Measurements from ENCODE around the gene ARF1. TPM values are rescaled to one million over a fixed set of nuclear protein-coding genes. Genes with fewer than 3 reads are reported as not detected.

ARF1 gene
- total RNA-seq (109 TPM), polyA plus RNA-seq (ENCODE audit: insufficient read depth in 1 of 8, insufficient read length in 8 of 8, low replicate concordance in 1 of 8) (100 to 1,000 TPM; 240 to 313 (median 291) TPM)
- long read RNA-seq, donor 1, transcript ARF1-201 (5 exons, 1,888 nt) = major isoform, 57 of 101 reads
- long read RNA-seq, donor 1, partial matches to known transcripts = 38 of 101 reads
- long read RNA-seq, donor 1, other reads (novel, unspliced or antisense) = 0 of 101 reads
- long read RNA-seq, donor 2, transcript ARF1-201 (5 exons, 1,888 nt) = major isoform, 11 of 13 reads
- long read RNA-seq, donor 2, partial matches to known transcripts = 0 of 13 reads
- long read RNA-seq, donor 2, other reads (novel, unspliced or antisense) = 0 of 13 reads
- long read RNA-seq, donor 3, transcript ARF1-213 (5 exons, 1,972 nt) = minor isoform, 7 of 168 reads
- long read RNA-seq, donor 3, transcript ARF1-201 (5 exons, 1,888 nt) = major isoform, 138 of 168 reads
- long read RNA-seq, donor 3, partial matches to known transcripts = 23 of 168 reads
- long read RNA-seq, donor 3, other reads (novel, unspliced or antisense) = 0 of 168 reads
- long read RNA-seq, donor 4, transcript ARF1-201 (5 exons, 1,888 nt) = major isoform, 71 of 145 reads
- long read RNA-seq, donor 4, partial matches to known transcripts = 67 of 145 reads
- long read RNA-seq, donor 4, other reads (novel, unspliced or antisense) = 0 of 145 reads
- long read RNA-seq, donor 5, transcript ARF1-213 (5 exons, 1,972 nt) = minor isoform, 23 of 452 reads
- long read RNA-seq, donor 5, transcript ARF1-201 (5 exons, 1,888 nt) = major isoform, 250 of 452 reads
- long read RNA-seq, donor 5, partial matches to known transcripts = 176 of 452 reads
- long read RNA-seq, donor 5, other reads (novel, unspliced or antisense) = 0 of 452 reads
- long read RNA-seq, donor 6, transcript ARF1-201 (5 exons, 1,888 nt) = major isoform, 192 of 301 reads
- long read RNA-seq, donor 6, transcript ARF1-213 (5 exons, 1,972 nt) = minor isoform, 8 of 301 reads
- long read RNA-seq, donor 6, partial matches to known transcripts = 87 of 301 reads
- long read RNA-seq, donor 6, other reads (novel, unspliced or antisense) = 8 of 301 reads
- long read RNA-seq, donor 7, transcript ARF1-213 (5 exons, 1,972 nt) = minor isoform, 9 of 267 reads
- long read RNA-seq, donor 7, transcript ARF1-201 (5 exons, 1,888 nt) = major isoform, 130 of 267 reads
- long read RNA-seq, donor 7, partial matches to known transcripts = 126 of 267 reads
- long read RNA-seq, donor 7, other reads (novel, unspliced or antisense) = 0 of 267 reads
- long read RNA-seq, donor 8, transcript ARF1-201 (5 exons, 1,888 nt) = major isoform, 92 of 174 reads
- long read RNA-seq, donor 8, partial matches to known transcripts = 78 of 174 reads
- long read RNA-seq, donor 8, other reads (novel, unspliced or antisense) = 0 of 174 reads
- long read RNA-seq, donor 9, transcript ARF1-201 (5 exons, 1,888 nt) = major isoform, 94 of 102 reads
- long read RNA-seq, donor 9, partial matches to known transcripts = 5 of 102 reads
- long read RNA-seq, donor 9, other reads (novel, unspliced or antisense) = 0 of 102 reads
- long read RNA-seq, donor 10, transcript ARF1-201 (5 exons, 1,888 nt) = major isoform, 150 of 170 reads
- long read RNA-seq, donor 10, transcript ARF1-213 (5 exons, 1,972 nt) = minor isoform, 8 of 170 reads
- long read RNA-seq, donor 10, partial matches to known transcripts = 9 of 170 reads
- long read RNA-seq, donor 10, other reads (novel, unspliced or antisense) = 0 of 170 reads
- long read RNA-seq, donor 11, transcript ARF1-201 (5 exons, 1,888 nt) = major isoform, 92 of 186 reads
- long read RNA-seq, donor 11, partial matches to known transcripts = 88 of 186 reads
- long read RNA-seq, donor 11, other reads (novel, unspliced or antisense) = 0 of 186 reads

DNA sequence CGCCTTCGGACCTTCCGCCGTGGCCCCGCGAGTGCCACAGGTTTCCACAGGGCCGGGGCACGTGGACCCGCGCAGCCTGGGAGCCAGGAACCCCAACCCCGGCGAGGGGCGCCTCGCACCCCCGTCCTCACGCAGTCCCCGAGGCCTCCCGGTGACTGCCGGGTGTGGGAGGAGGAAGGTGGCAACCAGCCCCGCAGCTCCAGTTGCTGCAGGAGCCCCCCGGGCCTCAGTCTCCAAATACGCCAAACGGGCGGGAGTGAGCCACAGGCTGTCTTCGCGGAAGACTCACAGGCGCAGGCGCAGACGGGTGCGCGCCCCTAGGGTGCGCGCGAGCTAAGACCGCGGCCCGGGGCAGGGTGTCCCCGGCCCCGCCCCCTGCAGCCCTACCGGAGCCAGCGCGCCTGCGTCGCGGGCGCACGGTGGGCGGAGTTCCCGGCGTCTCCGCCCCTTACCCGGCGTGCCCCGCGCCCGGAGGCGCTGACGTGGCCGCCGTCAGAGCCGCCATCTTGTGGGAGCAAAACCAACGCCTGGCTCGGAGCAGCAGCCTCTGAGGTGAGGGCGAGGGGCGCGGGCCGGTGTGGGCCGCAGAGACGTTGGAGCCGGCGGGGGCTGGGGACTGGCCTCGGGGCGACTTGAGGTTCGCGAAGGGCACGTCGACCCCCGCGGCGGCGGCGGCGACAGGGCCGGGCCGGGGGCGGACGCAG is at the start of gene ARF1:
ARF1 (plus strand) TSS at position 495 of the 704 bp plus-strand sequence. CDS start 14,407 bp downstream, outside the sequence.
- WGBS (ENCODE audit: insufficient coverage) = under 1% methylated on average over 82 of the region's 87 CpGs
- Histone ChIP-seq H3K4me3 (ENCODE audit: low read length) (peak within 1 kb of the TSS; percentile 97), H3K27ac (ENCODE audit: low read length) (peak within 1 kb of the TSS; percentile 88), H3K4me1 (ENCODE audit: control insufficient read depth, insufficient read depth, low read length) (peaks cover 42% of the 10 kb centered on the region), H3K9me3 (replicated peaks; ENCODE audit: control insufficient read depth, low read depth, low read length) (no peaks in the 10 kb centered on the region), H3K36me3 (ENCODE audit: control insufficient read depth, insufficient read depth, low read length) (no peaks in the 10 kb centered on the region), H3K27me3 (ENCODE audit: control insufficient read depth, insufficient read depth, low read length) (no peaks in the 10 kb centered on the region)
- peak; percentile 98 for DNase-seq

- Histone ChIP-seq H3K4me3 (ENCODE audit: low read length) (no peak overlapping the region), H3K27ac (ENCODE audit: low read length) (no peak overlapping the region), H3K9me3 (replicated peaks; ENCODE audit: control insufficient read depth, low read depth, low read length) (peaks cover 4% of the 10 kb centered on the region), H3K36me3 (ENCODE audit: control insufficient read depth, insufficient read depth, low read length) (no peaks in the 10 kb centered on the region), H3K4me1 (ENCODE audit: control insufficient read depth, insufficient read depth, low read length) (peaks cover 5% of the 10 kb centered on the region), H3K27me3 (ENCODE audit: control insufficient read depth, insufficient read depth, low read length) (peaks cover 35% of the 10 kb centered on the region)
- DNase-seq = no peak
- no CpG with 5 or more reads among the region's 2 CpGs for WGBS (ENCODE audit: insufficient coverage)
Observed at GRCh38 chr1:228033376-228033775, 49.1 kb upstream of the ARF1 start.

DNA sequence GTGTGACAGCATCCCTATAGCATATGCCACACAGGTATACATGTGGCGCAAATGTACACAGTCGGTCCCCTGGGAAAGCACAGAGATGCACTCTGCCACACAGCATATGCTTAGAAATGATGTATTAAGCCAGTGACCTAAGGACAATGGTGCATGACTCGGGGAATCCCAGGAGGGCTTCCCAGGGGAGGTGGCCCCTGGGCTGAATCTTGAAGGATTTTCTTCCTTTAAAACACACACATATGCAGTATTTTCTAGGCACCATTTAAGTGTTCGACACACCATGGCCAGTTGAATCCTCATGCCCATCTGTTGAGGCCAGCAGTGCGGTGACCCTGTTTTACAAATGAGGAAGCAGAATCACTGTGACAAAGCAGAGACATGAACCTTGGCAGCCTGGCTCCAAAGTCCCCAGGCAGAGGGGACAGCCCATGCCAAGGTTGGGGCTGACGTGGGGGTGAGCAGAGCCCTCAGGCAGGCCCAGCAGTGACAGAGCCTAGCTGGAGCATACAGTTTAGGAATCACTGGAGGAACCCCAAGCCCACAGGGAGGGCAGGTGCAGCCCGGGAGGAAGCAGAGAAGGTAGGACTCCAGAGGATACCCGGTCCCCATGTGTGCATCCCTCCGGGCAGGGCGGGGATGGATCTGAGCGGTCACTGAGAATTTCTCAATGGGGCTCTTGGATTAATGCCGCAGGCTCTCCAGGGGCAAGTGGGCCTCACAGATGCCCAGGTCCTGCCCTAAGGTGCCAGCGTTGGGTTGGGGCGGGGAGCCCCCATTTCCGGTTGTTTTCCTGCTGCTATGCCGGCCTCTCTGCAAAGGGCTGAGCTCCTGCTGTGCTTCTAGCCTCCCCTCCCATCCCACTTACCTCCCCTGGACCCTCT is 47.3 kb upstream of the ARF1 start:
- Histone ChIP-seq H3K27ac (ENCODE audit: low read length) (no peak overlapping the region), H3K27me3 (ENCODE audit: control insufficient read depth, insufficient read depth, low read length) (peaks cover 49% of the 10 kb centered on the region), H3K4me3 (ENCODE audit: low read length) (no peak overlapping the region), H3K4me1 (ENCODE audit: control insufficient read depth, insufficient read depth, low read length) (peaks cover 5% of the 10 kb centered on the region), H3K9me3 (replicated peaks; ENCODE audit: control insufficient read depth, low read depth, low read length) (peaks cover 4% of the 10 kb centered on the region), H3K36me3 (ENCODE audit: control insufficient read depth, insufficient read depth, low read length) (no peaks in the 10 kb centered on the region)
- 75% methylated on average over 11 of the region's 16 CpGs for WGBS (ENCODE audit: insufficient coverage)
- no peak for DNase-seq

- no peak for DNase-seq
- Histone ChIP-seq H3K36me3 (ENCODE audit: control insufficient read depth, insufficient read depth, low read length) (no peaks in the 10 kb centered on the region), H3K27me3 (ENCODE audit: control insufficient read depth, insufficient read depth, low read length) (peaks cover 52% of the 10 kb centered on the region), H3K4me3 (ENCODE audit: low read length) (no peak overlapping the region), H3K9me3 (replicated peaks; ENCODE audit: control insufficient read depth, low read depth, low read length) (peaks cover 4% of the 10 kb centered on the region), H3K27ac (ENCODE audit: low read length) (no peak overlapping the region), H3K4me1 (ENCODE audit: control insufficient read depth, insufficient read depth, low read length) (peaks cover 5% of the 10 kb centered on the region)
- 73% methylated on average over 2 of the region's 5 CpGs for WGBS (ENCODE audit: insufficient coverage)
Observed at GRCh38 chr1:228035844-228036243, 46.7 kb upstream of the ARF1 start.

DNA sequence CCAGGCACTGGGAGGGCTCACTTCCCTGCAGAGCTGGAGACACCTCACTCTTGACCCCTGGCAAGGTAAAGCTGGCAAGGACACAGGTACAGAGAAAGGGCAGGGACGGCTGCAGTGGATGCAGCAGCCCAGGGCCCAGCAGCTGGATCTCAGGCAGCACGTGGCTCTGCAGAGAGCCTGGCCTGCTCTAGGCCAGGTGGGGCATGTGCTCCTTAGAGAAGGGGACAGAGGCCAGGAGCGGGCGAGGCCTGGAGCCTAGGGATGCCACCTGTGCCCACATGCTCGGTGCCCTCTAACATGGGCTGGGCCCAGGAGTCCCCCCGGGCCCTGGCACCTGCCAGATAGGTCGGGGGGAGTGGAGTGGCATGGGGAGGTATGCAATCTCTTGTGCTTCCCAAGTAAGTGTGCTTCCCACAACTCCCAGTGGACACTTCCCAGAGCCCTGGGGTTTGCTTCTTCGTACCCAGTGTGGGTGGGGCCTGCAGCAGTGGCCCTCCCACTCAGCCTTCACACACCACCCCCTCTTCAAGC is 45.7 kb upstream of the ARF1 start:
- no peaks in the 10 kb centered on the region for H3K36me3 ChIP-seq (ENCODE audit: control insufficient read depth, insufficient read depth, low read length)
- 72% methylated on average over 8 of the region's 8 CpGs for WGBS (ENCODE audit: insufficient coverage)
- no peak for DNase-seq
- H3K4me1 ChIP-seq (ENCODE audit: control insufficient read depth, insufficient read depth, low read length) = peaks cover 5% of the 10 kb centered on the region
- H3K9me3 ChIP-seq (replicated peaks; ENCODE audit: control insufficient read depth, low read depth, low read length) = peaks cover 4% of the 10 kb centered on the region
- peaks cover 52% of the 10 kb centered on the region for H3K27me3 ChIP-seq (ENCODE audit: control insufficient read depth, insufficient read depth, low read length)
- no peak overlapping the region for H3K4me3 ChIP-seq (ENCODE audit: low read length)
- H3K27ac ChIP-seq (ENCODE audit: low read length) = no peak overlapping the region

DNA sequence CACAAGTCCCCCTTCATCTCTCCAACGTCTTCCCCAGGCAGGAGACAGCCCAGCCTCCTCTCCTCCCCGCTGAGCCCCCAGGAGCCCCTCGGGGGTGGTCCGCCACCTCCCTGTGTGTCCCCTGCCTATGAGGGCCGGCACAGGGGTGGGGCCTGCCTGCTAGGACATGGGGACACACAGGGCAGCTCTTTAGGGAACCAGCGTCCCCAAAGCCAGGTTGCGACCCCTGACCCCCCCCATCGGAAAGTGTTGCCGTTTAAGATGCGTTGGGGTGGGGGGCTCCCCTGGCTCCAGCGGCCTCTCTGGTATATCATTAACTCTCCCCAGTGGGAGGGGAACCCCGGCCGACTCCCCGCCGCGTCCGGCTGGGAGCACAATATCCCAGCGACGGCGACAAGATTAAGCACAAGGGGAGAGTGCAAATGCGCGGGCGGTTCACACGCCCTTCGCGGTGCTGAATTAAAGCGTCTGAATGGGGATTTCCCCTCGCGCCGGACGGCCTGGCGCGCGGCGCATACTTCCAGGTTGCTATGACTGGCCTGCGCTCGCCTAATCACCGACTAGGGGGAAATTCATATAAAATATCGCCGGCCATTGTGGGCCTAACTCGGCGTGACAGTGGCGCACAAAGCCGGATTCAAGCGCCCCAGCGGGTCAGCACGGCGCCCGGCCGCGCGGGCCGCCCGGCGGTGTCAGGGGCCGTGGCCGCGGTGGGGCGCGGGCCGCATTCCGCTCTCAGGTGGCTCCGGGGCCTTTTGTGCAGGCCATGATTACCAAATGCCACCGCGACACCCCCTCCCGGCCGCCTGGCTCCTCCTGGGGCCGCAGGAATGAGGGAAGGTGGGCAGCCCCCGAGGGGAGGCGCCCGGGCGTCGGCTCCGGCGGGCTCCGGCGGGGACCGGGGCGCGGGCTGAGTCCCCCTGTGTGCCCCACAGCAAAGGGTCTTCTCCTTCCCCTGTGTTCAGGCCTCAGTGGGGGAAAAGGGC is 44.8 kb upstream of the ARF1 start:
- 5% methylated on average over 67 of the region's 80 CpGs for whole genome bisulfite sequencing (ENCODE audit: insufficient coverage)
- peak; percentile 24 for DNase-seq
- Histone ChIP-seq H3K27me3 (ENCODE audit: control insufficient read depth, insufficient read depth, low read length) (peaks cover 52% of the 10 kb centered on the region), H3K4me1 (ENCODE audit: control insufficient read depth, insufficient read depth, low read length) (peaks cover 5% of the 10 kb centered on the region), H3K36me3 (ENCODE audit: control insufficient read depth, insufficient read depth, low read length) (no peaks in the 10 kb centered on the region), H3K9me3 (replicated peaks; ENCODE audit: control insufficient read depth, low read depth, low read length) (peaks cover 4% of the 10 kb centered on the region), H3K27ac (ENCODE audit: low read length) (no peak overlapping the region), H3K4me3 (ENCODE audit: low read length) (no peak overlapping the region)

DNA sequence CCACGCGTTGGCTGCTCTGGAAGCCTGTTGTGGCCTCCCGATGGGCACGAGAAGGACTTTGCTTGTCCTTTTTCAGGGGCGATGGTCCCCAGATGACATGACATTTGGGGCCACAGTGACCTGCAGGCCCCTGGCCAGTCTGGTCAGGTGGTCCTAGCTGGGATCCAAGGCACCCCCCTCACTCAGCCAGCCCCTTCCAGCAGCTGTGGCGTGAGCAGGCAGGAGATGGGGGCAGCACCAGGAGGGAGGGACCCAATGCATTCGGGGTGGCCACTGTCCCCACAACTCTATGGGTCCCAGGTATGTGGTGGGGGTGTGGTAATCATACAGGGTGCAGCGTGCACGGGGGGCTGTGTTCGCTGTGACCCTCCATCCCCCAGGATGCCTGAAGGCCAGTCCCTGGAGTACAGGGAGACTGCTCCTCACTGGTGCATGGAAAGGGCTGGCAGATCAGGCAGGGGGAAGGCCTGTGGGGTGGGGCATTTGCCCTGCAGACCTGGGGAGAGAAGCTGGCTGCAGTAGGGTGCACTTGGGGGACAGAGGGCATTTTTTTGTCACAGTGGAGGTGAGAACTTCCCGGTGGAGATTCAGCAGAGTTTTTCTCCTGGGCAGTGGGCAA is 44.0 kb upstream of the ARF1 start:
- peaks cover 56% of the 10 kb centered on the region for H3K27me3 ChIP-seq (ENCODE audit: control insufficient read depth, insufficient read depth, low read length)
- WGBS (ENCODE audit: insufficient coverage) = 62% methylated on average over 10 of the region's 11 CpGs

More for the DNA sequence above, 44.0 kb upstream of the ARF1 start:
- Histone ChIP-seq H3K27ac (ENCODE audit: low read length) (no peak overlapping the region), H3K9me3 (replicated peaks; ENCODE audit: control insufficient read depth, low read depth, low read length) (no peaks in the 10 kb centered on the region), H3K36me3 (ENCODE audit: control insufficient read depth, insufficient read depth, low read length) (no peaks in the 10 kb centered on the region), H3K4me1 (ENCODE audit: control insufficient read depth, insufficient read depth, low read length) (peaks cover 5% of the 10 kb centered on the region), H3K4me3 (ENCODE audit: low read length) (no peak overlapping the region)
- no peak for DNase-seq

Measured in muscle of leg (tissue), 16 donors.